HEK293 (cell line): ENCODE measurements around the gene SKP2.
A peak's percentile ranks its signal among the peaks of the same experiment; 100 is the strongest.

Source experiments
- KLF7 ChIP-seq: fragments of 450-650 bp; formaldehyde crosslinking; IDR thresholded peaks from 2 replicates; pipeline ENCODE4 v1.5.1; 2016; ENCODE audit warnings: missing biosample characterization, missing genetic modification characterization, borderline replicate concordance
- PRDM1 ChIP-seq: fragments of 450-650 bp; formaldehyde crosslinking; IDR thresholded peaks from 2 replicates; pipeline ENCODE4; 2016; ENCODE audit warnings: missing biosample characterization, missing genetic modification characterization
- PRDM4 ChIP-seq: fragments of 450-650 bp; formaldehyde crosslinking; IDR thresholded peaks from 2 replicates; pipeline ENCODE4 v1.5.1; 2017; ENCODE audit warnings: missing biosample characterization, missing genetic modification characterization
- RBAK ChIP-seq: fragments of 450-650 bp; formaldehyde crosslinking; IDR thresholded peaks from 2 replicates; pipeline ENCODE4 v1.5.1; 2016; ENCODE audit warnings: missing biosample characterization, missing genetic modification characterization
- REPIN1 ChIP-seq: fragments of 450-650 bp; formaldehyde crosslinking; IDR thresholded peaks from 2 replicates; pipeline ENCODE4 v1.5.1; 2017; ENCODE audit warnings: missing biosample characterization, missing genetic modification characterization, low read depth
- WT1 ChIP-seq: fragments of 450-650 bp; formaldehyde crosslinking; IDR thresholded peaks from 2 replicates; pipeline ENCODE4 v1.5.1; 2016; ENCODE audit warnings: missing biosample characterization, missing genetic modification characterization
- ZFP3 ChIP-seq: fragments of 450-650 bp; formaldehyde crosslinking; IDR thresholded peaks from 2 replicates; pipeline ENCODE4 v1.5.1; 2016; ENCODE audit warnings: low read depth, missing biosample characterization, missing genetic modification characterization
- ZNF121 ChIP-seq: fragments of 450-650 bp; formaldehyde crosslinking; IDR thresholded peaks from 2 replicates; pipeline ENCODE4 v1.5.1; 2016; ENCODE audit warnings: missing biosample characterization, missing genetic modification characterization
- ZNF175 ChIP-seq: fragments of 450-650 bp; formaldehyde crosslinking; IDR thresholded peaks from 2 replicates; pipeline ENCODE4 v1.5.1; 2016; ENCODE audit warnings: missing biosample characterization, missing genetic modification characterization
- ZNF184 ChIP-seq: fragments of 450-650 bp; IDR thresholded peaks from 2 replicates; pipeline ENCODE4 v1.5.1; 2018; ENCODE audit warnings: missing biosample characterization, mild to moderate bottlenecking, missing genetic modification characterization
- ZNF335 ChIP-seq: fragments of 450-650 bp; formaldehyde crosslinking; conservative IDR thresholded peaks from 2 replicates; pipeline ENCODE4 v1.5.1; 2016; ENCODE audit warnings: missing biosample characterization, missing genetic modification characterization
- ZNF416 ChIP-seq: fragments of 450-650 bp; formaldehyde crosslinking; IDR thresholded peaks from 2 replicates; pipeline ENCODE4 v1.5.1; 2016; ENCODE audit warnings: missing biosample characterization, missing genetic modification characterization
- ZNF426 ChIP-seq: fragments of 450-650 bp; formaldehyde crosslinking; IDR thresholded peaks from 2 replicates; pipeline ENCODE4 v1.5.1; 2017; ENCODE audit warnings: missing biosample characterization, missing genetic modification characterization, mild to moderate bottlenecking, inconsistent platforms, moderate library complexity
- ZNF433 ChIP-seq: fragments of 450-650 bp; formaldehyde crosslinking; IDR thresholded peaks from 2 replicates; pipeline ENCODE4 v1.5.1; 2016; ENCODE audit warnings: missing biosample characterization, missing genetic modification characterization, low read depth
- ZNF501 ChIP-seq: fragments of 450-650 bp; formaldehyde crosslinking; IDR thresholded peaks from 2 replicates; pipeline ENCODE4 v1.5.1; 2016; ENCODE audit warnings: missing biosample characterization, missing genetic modification characterization
- ZNF518A ChIP-seq: fragments of 450-650 bp; formaldehyde crosslinking; conservative IDR thresholded peaks from 2 replicates; pipeline ENCODE4 v1.5.1; 2016; ENCODE audit warnings: low read depth, missing biosample characterization, missing genetic modification characterization
- ZNF521 ChIP-seq: fragments of 450-650 bp; formaldehyde crosslinking; IDR thresholded peaks from 2 replicates; pipeline ENCODE4 v1.5.1; 2017; ENCODE audit warnings: missing biosample characterization, mild to moderate bottlenecking, missing genetic modification characterization
- ZNF530 ChIP-seq: fragments of 450-650 bp; formaldehyde crosslinking; IDR thresholded peaks from 2 replicates; pipeline ENCODE4 v1.5.1; 2016; ENCODE audit warnings: low read depth, missing biosample characterization, missing genetic modification characterization
- ZNF629 ChIP-seq: fragments of 450-650 bp; formaldehyde crosslinking; IDR thresholded peaks from 2 replicates; pipeline ENCODE4 v1.5.1; 2017; ENCODE audit warnings: missing biosample characterization, missing genetic modification characterization
- ZNF654 ChIP-seq: fragments of 450-650 bp; formaldehyde crosslinking; IDR thresholded peaks from 2 replicates; pipeline ENCODE4 v1.5.1; 2016; ENCODE audit warnings: low read depth, missing biosample characterization, missing genetic modification characterization
- ZNF704 ChIP-seq: fragments of 450-650 bp; formaldehyde crosslinking; IDR thresholded peaks from 2 replicates; pipeline ENCODE4 v1.5.1; 2016; ENCODE audit warnings: missing biosample characterization, missing genetic modification characterization
- ZNF747 ChIP-seq: fragments of 450-650 bp; formaldehyde crosslinking; IDR thresholded peaks from 2 replicates; pipeline ENCODE4 v1.5.1; 2016; ENCODE audit warnings: missing biosample characterization, missing genetic modification characterization
- ZNF830 ChIP-seq: fragments of 450-650 bp; IDR thresholded peaks from 2 replicates; pipeline ENCODE4 v1.5.0; 2018; ENCODE audit warnings: missing biosample characterization, missing genetic modification characterization, low read depth, mild to moderate bottlenecking, moderate library complexity
- ZSCAN16 ChIP-seq: fragments of 450-650 bp; formaldehyde crosslinking; IDR thresholded peaks from 2 replicates; pipeline ENCODE4 v1.5.1; 2016; ENCODE audit warnings: missing biosample characterization, missing genetic modification characterization
- ZSCAN30 ChIP-seq: fragments of 450-650 bp; IDR thresholded peaks from 2 replicates; pipeline ENCODE4 v1.5.1; 2018; ENCODE audit warnings: missing biosample characterization, mild to moderate bottlenecking, missing genetic modification characterization, moderate library complexity
- TF ChIP-seq, protein P1 (sequence below): fragments of 450-650 bp; formaldehyde crosslinking; IDR thresholded peaks from 2 replicates; pipeline ENCODE4 v1.5.1; 2016; ENCODE audit warnings: missing biosample characterization, missing genetic modification characterization, low read depth
- TF ChIP-seq, protein P2 (sequence below): fragments of 450-650 bp; IDR thresholded peaks from 2 replicates; pipeline ENCODE4 v1.5.1; 2018; ENCODE audit warnings: missing biosample characterization, mild to moderate bottlenecking, missing genetic modification characterization
- TF ChIP-seq, protein P3 (sequence below): fragments of 450-650 bp; formaldehyde crosslinking; IDR thresholded peaks from 2 replicates; pipeline ENCODE4 v1.5.1; 2016; ENCODE audit warnings: missing biosample characterization, missing genetic modification characterization

SKP2 gene

DNA sequence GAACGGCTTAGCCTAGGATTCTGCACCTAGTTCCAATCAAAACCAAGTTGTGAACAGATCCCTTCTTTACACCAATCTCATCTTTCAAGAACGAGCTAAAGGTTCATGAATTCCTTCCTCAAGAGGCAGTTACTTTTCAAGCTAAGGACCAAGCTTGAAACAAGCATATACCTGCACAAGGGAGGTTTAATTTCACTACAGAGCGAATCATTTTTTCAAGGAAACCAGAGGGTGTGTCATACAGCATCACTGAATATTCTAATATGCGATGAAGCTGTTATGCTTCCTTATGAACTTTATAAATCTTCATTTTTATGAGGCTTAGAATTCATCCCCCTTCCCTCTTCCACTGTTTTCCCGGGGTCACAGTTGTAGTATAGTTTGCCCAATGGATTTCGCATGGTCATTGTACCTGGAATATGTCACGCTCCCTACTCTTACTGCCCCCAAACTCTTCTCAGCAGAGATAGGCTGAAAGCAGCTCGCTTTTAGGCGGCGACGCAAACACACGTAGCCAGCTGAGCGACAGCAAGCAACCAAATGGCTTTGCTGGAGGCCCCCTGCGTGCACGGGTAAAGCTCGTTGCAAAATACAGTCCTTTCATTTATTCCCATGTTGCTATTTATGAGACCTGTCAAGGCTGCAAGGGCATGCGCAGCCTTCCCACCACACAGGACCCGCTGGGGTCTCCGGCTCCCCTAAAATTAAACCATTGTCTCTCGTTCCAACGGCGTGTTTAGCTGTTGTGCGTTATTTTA lies 1.1 kb upstream of the SKP2 start (continued):
- TF ChIP-seq PRDM4 (tag by site-specific recombination) (no peak), ZNF521 (tag by site-specific recombination) (no peak), WT1 (no peak), PRDM1 (peak; percentile 80), ZNF335 (tag by site-specific recombination) (no peak), RBAK (tag by site-specific recombination) (no peak), ZNF501 (no peak), ZNF530 (tag by site-specific recombination) (no peak), ZNF433 (no peak), ZNF416 (tag by site-specific recombination) (no peak), ZNF830 (tag by site-specific recombination) (no peak), ZNF629 (peak; percentile 61), KLF7 (tag by site-specific recombination) (no peak), ZSCAN16 (no peak), ZNF175 (no peak), ZSCAN30 (no peak), ZNF747 (tag by site-specific recombination) (no peak), ZNF184 (no peak), ZNF518A (tag by site-specific recombination) (no peak), ZNF654 (tag by site-specific recombination) (no peak), REPIN1 (tag by site-specific recombination) (no peak), ZNF704 (no peak), ZNF426 (tag by site-specific recombination) (no peak), ZNF121 (tag by site-specific recombination) (no peak), ZFP3 (tag by site-specific recombination) (no peak)
- TF ChIP-seq, protein P1, sequence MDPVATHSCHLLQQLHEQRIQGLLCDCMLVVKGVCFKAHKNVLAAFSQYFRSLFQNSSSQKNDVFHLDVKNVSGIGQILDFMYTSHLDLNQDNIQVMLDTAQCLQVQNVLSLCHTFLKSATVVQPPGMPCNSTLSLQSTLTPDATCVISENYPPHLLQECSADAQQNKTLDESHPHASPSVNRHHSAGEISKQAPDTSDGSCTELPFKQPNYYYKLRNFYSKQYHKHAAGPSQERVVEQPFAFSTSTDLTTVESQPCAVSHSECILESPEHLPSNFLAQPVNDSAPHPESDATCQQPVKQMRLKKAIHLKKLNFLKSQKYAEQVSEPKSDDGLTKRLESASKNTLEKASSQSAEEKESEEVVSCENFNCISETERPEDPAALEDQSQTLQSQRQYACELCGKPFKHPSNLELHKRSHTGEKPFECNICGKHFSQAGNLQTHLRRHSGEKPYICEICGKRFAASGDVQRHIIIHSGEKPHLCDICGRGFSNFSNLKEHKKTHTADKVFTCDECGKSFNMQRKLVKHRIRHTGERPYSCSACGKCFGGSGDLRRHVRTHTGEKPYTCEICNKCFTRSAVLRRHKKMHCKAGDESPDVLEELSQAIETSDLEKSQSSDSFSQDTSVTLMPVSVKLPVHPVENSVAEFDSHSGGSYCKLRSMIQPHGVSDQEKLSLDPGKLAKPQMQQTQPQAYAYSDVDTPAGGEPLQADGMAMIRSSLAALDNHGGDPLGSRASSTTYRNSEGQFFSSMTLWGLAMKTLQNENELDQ (tag by site-specific recombination) = no peak
- TF ChIP-seq, protein P2, sequence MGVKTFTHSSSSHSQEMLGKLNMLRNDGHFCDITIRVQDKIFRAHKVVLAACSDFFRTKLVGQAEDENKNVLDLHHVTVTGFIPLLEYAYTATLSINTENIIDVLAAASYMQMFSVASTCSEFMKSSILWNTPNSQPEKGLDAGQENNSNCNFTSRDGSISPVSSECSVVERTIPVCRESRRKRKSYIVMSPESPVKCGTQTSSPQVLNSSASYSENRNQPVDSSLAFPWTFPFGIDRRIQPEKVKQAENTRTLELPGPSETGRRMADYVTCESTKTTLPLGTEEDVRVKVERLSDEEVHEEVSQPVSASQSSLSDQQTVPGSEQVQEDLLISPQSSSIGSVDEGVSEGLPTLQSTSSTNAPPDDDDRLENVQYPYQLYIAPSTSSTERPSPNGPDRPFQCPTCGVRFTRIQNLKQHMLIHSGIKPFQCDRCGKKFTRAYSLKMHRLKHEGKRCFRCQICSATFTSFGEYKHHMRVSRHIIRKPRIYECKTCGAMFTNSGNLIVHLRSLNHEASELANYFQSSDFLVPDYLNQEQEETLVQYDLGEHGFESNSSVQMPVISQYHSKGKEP (tag by site-specific recombination) = peak; percentile 43; the same call in 1 of the 2 replicates
- TF ChIP-seq, protein P3, sequence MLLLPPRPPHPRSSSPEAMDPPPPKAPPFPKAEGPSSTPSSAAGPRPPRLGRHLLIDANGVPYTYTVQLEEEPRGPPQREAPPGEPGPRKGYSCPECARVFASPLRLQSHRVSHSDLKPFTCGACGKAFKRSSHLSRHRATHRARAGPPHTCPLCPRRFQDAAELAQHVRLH = no peak
